Measurements from ENCODE around the gene UTP25.

Gene UTP25

DNA sequence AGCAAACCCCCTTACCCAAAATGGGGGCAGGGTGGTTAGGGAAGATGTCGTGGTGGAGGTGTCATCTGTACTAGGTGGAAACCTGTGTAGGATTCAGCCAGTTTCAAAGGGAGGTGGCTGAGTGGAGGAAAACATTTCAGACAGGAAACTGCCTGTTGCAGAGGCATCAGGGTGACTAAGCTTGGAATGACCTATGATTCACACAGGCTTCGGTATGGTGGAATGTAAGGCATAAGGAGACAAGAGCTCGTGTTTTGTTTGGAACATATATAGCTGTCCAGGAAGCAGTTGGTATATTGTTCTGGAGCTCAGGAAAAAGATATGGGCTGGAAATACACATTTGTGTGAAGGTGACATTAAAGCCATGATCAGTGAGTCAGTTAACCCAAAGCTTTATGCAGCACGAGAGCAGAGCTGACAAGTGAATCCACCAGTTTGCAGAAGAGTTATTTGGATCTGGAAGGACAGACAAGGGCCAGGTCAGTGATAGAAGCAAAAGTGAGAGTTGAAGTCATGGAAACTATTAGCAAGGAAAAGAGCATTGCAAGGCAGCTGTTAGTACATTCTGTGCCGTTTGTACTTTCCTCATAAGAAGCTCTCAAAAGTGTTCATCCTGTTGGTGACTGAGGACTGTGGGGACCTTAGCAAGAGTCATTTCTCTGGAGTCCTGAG lies 12.2 kb downstream of the UTP25 start:
- no peak for DNase-seq (ENCODE audit: low spot score)

DNA sequence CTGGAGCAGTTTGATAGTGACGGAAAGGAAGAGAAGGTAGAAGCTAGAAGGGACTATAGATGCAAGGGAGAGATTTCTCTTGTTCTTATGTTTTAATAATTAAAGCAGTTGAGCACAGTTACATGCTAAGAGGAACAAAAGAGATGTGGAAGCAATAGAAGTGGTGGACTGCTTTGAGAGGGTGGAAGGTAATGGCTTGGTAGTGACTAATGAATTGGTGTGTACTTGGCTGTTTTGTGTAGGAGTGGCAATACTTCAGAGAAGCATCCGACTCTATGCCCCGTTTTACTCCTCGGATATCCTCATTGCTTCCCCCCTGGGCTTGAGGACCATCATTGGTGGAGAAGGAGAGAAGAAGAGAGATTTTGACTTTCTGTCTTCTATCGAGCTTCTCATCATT lies 12.8 kb downstream of the UTP25 start:
- no peak for DNase-seq (ENCODE audit: low spot score)

DNA sequence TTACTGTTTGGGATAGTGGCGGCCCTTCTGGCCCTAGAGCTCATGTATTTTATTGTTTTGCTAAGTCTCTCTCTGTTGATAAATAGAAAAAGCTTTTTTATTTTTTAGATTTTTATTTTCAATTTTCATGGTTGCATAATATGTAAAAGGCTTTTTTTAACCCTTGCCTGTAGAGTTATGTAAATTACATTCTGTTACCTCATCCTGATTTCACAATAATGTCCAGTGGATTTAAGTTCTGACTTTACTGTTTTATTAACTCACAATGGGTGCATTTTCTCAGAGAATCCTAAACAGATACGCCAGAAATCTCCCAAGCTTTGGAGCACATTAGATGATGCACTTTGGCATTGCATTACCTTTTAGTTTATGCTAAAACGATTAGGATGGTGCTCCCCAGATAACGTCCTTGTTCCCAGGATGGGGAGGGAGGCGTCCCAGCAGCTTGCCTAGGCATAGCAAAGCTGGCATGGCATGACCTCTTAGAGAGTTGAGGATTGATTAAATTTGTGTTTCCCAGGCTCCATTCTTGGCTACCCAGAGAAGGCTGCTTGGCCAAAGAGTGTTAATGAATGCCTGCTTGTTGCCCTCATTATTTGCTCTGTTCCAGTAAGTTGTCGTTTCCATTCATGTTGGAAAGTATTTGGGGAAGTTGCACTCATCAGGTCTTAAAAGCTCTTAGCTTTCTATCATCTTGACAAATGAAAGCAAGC lies 17.1 kb downstream of the UTP25 start:
- no peak for DNase-seq (ENCODE audit: low spot score)

- no peak for DNase-seq (ENCODE audit: low spot score)
Measured at GRCh38 chr1:209845408-209845725, 17.6 kb downstream of the UTP25 start.

DNA sequence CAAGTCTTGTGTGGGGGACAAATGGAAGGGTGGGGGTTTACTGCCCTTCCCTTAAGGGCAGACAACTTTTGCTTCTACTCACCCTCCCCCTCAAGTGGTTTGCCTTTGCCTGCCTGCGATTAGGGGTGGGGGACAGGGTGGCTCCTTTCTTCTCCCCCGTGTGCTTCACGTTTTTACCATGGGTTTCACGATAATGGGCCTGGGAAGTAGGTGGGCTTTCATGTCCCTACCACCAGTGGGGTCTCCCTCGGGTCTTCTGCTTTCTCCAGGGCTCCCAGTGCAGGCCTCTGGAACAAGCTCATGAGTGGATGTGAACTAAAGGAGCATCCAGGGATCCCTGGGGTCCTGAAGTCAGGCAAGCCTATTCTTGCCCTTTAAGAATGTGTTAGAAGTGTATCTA lies 21.6 kb downstream of the UTP25 start:
- no peak for DNase-seq (ENCODE audit: low spot score)

DNA sequence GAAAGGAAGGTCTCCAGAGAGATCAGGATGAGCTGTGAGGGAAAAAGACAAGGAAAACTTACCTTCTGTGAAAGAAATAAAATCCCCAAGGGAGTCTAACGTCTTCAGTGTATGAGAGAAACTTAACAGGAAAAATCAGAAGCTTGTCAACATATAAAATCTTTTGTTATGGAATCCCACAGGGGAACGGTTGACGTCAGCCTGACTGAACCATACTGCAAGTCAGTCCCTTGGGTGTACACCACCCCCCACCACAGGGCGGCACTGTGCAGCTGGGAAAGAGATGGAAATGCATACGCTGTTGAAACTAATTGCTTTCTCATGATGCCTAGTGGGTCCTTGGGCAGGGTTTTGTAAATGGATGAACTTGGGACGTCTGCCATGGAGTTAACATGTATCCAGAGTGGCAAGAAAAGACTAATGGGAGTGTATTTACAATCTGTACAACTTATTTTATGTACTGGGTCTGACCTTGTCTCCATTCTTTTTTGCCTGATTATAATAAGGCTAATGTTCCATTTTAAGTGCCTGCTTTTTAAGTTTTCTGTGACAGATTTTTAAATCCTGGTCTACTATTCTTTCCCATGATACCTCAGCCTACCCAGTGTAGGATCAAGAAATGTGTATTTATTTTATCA lies 22.7 kb downstream of the UTP25 start:
- DNase-seq (ENCODE audit: low spot score): peak; percentile 27

- DNase-seq (ENCODE audit: low spot score): no peak
Measured at GRCh38 chr1:209853676-209854075, 25.9 kb downstream of the UTP25 start.

GRCh38 chr1:209854196-209854595 lies 26.4 kb downstream of the UTP25 start:
- no peak for DNase-seq (ENCODE audit: low spot score)

- DNase-seq (ENCODE audit: low spot score): no peak
Measured at GRCh38 chr1:209855006-209855405, 27.2 kb downstream of the UTP25 start.

GRCh38 chr1:209855623-209856022 lies 27.9 kb downstream of the UTP25 start:
- no peak for DNase-seq (ENCODE audit: low spot score)

DNA sequence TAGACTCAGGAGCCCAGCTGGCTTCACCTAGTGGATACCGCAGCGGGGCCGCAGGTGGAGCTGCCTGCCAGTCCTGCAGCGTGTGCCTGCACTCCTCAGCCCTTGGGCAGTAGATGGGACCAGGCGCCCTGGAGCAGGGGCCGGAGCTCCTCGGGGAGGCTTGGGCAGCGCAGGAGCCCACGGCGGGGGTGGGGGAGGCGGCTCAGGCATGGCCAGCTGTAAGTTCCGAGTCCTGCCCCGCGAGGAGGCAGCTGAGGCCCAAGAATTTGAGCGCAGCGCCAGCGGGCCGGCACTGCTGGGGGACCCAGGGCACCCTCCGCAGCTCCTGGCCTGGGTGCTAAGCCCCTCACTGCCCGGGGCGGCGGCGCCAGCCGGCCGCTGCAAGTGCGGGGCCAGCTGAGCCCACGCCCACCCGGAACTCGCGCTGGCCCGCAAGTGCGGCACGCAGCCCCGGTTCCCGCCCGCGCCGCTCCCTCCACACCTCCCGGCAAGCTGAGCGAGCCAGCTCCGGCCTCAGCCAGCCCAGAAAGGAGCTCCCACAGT lies 30.9 kb downstream of the UTP25 start:
- DNase-seq (ENCODE audit: low spot score): no peak

GRCh38 chr1:209860293-209860881 lies 32.6 kb downstream of the UTP25 start:
- peak; percentile 76 for DNase-seq (ENCODE audit: low spot score)

- no peak for DNase-seq (ENCODE audit: low spot score)
Measured at GRCh38 chr1:209861242-209861641, 33.5 kb downstream of the UTP25 start.

DNA sequence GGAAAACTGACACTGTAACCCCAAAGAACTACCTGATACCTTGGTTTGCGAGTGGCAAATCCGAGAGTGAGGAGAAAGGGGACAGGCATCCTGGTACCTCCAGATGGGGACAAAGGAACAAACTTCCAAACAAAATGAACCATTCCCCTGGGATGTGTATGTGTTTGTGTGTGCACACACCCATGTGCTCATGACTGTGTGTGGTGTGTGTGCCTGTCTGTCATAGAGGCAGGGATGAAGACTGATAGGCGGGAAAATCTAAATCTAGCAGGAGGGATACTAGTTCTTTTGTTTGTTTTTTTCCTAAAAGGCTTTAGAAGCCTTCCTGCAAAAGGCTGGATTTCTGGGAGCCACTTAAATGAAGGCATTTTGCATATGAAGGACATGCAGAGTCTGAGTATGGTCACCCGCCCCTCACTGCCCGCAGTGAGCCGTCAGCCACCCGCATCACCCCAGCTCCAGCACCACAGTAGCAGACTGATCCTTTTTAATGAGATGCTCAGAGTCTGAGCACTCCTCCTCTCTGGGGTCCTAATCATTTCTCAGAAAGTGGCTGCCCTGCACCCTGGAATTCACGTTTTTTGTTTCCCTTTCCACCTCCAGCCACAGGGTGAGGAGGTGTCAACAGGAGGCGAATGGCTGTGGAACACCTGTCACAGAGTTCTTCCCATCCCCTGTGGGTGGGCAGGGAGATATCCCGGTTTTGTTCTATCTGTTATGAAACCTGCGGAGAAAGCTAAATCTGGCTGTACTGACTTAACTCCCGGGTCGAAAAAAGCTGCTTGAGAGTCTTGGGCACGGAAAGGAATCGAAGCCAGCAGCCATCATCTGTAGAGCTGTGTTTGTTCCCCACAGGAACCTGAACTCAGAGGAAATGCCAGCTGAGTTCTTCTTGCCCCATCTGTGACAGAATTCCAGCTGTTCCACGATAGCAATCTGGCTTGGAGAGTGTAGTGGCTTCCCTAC lies 34.9 kb downstream of the UTP25 start:
- no peak for DNase-seq (ENCODE audit: low spot score)

- DNase-seq (ENCODE audit: low spot score): no peak
Measured at GRCh38 chr1:209863766-209864485, 36.2 kb downstream of the UTP25 start.

DNA sequence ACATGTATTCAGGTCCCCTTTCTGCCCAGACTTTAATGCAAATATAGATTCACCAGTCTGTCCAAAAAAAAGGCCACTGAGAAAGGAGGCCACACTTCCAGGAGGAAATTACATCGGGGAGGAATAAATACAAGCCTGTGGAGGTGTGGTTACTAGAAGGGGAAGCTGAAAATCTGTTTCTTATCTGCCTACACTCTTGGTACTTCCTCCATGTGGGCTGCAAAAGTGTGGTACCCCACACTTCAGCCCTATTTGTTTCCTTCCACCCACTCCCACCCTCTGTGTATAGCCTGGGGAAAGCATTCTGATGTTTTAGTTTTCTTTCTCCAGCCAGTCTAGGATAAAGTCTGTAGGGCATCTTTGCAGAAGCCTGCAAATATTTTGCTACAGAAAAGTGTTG lies 38.4 kb downstream of the UTP25 start:
- no peak for DNase-seq (ENCODE audit: low spot score)

DNA sequence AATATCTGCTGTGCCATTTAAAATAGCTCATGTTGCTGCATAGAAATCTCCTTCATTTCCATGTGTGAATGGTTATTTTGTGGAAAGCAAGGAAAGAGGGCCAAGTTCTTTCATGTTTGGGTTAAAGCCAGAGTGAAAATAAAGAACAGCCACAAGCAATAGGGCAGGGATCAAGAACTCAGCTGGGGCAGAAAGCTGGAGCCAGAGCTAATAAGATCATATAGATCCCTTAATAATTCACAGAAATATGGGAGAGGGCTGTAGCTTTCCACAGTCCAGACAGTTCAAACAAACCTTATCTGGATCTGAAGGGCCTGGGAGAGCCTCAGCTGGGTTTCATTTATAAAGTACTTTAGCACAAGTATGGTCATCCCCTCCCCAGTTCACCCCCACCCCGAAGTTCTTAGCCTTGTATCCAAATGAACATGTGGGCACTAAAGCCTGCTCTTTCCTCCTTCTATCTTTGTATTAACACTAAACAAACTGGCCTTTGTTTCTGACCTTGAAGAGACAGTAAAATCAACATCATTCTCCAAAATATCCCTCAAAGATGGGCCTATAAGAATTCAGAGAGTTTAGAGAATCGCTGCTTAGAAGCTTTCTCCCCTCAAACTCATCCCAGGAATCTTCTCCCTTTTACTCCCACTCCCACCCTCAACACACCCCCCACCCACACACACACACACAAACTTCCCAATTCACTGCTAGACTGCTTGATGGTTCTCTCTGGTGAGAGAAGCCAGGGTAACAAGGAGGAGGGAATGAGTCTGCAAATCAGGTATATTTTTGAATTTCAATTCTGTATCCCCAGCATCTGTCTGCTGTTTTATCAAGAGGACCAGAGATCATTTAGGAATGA lies 41.7 kb downstream of the UTP25 start:
- no peak for DNase-seq (ENCODE audit: low spot score)

DNA sequence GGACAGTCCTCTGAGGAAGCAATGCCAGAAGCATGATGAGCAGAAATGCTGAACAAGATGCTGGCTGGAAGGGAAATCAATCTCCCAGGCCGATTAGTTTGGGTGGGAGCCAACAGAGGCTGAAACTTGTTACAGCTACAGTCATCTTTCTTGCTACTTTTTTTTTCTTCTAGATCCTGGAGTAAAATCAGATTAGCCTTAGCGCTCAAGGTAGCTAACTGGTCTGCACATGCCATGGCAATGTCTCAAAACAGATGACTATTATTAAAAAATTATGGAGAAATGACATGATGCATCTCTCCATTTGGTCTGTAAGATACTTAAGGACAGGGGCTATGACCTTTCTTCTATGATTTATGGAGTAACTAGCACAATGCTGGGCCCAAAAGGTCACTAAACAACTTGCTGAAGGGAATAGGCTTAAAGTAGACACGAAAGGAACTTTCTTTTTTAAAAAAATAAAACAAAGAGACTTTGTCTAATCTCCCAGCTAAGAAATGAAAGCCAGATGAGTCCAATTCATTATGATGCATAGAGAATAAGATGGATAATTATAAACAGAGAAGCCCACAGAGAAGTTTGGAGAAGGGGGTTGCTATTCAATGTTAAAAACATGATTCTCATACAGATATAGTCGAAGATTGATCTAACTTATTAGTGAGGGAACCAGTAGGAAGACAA lies 42.5 kb downstream of the UTP25 start:
- DNase-seq (ENCODE audit: low spot score): no peak

DNA sequence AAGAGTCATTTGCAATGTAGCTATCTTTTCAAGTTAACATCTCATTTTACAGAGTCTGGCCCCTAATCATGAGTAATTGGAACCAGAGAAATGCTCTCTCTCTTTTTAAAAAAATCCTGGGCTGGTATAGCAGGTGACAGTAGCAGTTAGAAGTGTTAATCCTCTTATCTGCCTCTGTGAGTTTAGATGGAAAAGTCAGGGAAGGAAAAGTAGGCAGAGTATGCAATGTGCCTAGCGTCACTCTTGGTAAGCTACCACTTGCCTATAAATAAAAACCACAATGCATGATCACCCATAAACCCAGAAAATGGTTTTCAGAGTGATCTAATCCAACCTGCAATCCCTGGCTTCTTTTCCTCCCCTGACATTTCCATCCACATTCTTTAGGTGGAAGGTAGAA lies 43.2 kb downstream of the UTP25 start:
- no peak for DNase-seq (ENCODE audit: low spot score)

GRCh38 chr1:209871430-209871829 lies 43.7 kb downstream of the UTP25 start:
- DNase-seq (ENCODE audit: low spot score): no peak

Data from activated CD4-positive, alpha-beta T cell treated with anti-CD3 and anti-CD28 coated beads, Interleukin-2, Interleukin-4, amounts not matched to agents 100 ng/mL and 50 ng/mL, durations not matched to agents 16 hours and 8 hours (primary cell).